ELF-1 (cell line): Measurements from ENCODE around the gene KANK3.
"Not testable (repeated sequence)": the region's sequence is repeated elsewhere in the genome, so short reads cannot be mapped to it uniquely, and the experiment has no call there.

Source experiments
- DNase-seq: peaks from one replicate; pipeline ENCODE4 v3.0.0-alpha.2; 2016; ENCODE audit warnings: low read depth, low spot score

KANK3 gene

GRCh38 chr19:8371011-8371804, 28.1 kb upstream of the KANK3 start:
- DNase-seq = no peak

GRCh38 chr19:8370176-8371010, 27.3 kb upstream of the KANK3 start:
- no peak for DNase-seq

DNA sequence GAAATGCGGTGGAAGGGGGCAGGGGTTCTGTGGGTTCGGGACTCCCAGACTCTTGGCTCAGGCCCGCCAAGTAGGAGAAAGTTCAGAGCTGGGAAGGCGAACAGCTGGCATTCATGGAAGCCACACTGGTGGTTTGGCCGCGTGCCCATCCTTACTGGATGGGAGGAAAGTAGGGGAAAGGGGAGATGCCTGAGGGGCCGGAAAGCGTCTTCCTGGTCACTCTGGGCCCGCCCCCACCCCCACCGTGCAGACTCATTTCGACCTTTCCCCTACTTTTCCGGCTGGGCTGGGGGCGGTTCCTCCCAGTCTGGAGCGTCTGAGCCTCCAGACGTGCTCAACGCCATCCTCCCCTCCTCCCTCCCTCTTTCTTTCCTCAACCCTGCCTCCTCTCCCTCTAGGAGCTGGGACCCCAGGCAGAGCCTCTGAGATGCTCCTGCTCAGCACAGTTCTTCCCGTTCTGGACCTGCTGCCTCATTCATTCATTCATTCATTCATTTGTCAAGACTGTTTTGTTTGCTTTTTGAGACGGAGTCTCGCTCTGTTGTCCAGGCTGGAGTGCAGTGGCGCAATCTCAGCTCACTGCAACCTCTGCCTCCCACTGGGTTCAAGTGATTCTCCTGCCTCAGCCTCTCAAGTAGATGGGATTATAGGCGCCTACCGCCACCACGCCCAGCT, 24.4 kb upstream of the KANK3 start:
- peak; percentile 98 for DNase-seq

- no peak for DNase-seq
These were observed 23.9 kb upstream of the KANK3 start for GRCh38 chr19:8366961-8367326.

DNA sequence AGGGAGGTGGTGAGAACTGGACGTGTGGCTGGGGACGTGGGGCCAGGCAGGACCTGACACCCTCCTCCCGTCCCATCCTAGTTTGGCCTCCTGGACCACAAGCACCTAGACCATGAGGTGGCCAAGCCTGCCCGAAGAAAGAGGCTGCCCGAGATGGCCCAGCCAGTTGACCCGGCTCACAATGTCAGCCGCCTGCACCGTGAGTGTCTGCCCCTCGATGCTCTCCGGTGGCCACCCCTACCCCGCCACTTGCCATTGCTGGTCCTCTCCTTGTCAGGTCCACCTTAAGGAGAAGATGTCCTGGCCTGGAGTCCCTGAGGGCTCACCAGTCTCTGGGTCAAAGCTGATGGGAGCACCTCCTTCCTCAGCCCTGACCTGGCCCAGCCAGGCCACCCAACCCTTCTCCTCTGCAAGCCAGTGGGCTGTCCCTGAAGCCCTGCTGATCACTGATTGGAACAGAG, 23.1 kb upstream of the KANK3 start:
- no peak for DNase-seq

GRCh38 chr19:8363803-8364771, 21.0 kb upstream of the KANK3 start, which contains the start of gene ANGPTL4:
Gene ANGPTL4, plus strand, starts transcription at chr19:8364155. Its CDS starts 167 bp downstream, at chr19:8364322.
- DNase-seq = peak; percentile 72

DNA sequence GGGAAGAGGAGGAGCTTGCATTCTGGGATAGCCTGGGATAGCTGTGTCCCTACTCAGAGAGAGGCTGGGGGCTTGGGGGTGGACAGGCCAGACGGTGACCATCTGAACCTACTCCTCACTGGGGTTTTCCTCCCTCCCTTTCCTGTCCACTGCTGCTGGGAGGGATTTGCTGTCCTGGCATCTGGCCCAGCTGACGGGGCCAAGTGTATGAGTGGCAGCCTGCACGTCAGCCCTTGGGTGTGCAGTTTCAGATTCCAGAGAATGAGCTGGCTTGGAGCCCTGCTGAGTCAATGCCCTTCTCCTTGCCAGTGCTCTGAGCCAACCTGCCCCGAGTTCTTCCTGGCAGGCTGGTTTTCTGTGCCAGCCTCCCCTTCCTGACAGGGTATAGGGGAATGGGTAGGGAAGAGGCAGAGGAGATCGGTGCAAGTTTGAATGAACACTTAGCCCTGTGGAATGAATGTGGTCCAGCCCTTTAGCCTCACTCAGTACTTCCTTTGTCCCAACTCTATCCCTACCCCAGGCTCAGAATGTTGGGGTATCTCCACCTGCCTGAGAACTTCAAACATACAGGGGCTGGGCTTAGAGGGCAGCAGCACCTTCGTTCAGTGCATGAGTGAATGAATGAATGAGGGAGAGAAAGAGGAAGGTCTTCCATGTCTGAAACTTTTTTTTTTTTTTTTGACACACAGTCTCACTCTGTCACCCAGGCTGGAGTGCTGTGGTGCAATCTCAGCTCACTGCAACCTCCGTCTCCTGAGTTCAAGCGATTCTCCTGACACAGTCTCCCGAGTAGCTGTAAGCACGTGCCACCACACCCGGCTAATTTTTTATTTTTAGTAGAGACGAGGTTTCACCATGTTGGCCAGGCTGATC, 19.1 kb upstream of the KANK3 start:
- no peak for DNase-seq

GRCh38 chr19:8360196-8360595, 17.1 kb upstream of the KANK3 start:
- DNase-seq = no peak

DNA sequence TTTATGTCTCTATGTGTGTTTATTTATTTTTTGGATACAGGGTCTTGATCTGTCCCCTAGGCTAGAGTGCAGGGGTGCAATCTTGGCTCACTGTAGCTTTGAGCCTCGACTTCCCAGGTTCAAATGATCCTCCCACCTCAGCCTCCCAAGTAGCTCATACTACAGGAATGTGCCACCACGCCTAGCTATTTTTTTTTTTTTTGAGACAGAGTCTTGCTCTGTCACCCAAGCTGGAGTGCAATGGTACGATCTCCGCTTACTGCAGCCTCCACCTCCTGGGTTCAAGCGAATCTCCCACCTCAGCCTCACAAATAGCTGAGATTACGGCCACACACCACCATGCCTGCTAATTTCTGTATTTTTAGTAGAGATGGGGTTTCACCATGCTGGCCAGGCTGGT, 15.9 kb upstream of the KANK3 start:
- no peak for DNase-seq

DNA sequence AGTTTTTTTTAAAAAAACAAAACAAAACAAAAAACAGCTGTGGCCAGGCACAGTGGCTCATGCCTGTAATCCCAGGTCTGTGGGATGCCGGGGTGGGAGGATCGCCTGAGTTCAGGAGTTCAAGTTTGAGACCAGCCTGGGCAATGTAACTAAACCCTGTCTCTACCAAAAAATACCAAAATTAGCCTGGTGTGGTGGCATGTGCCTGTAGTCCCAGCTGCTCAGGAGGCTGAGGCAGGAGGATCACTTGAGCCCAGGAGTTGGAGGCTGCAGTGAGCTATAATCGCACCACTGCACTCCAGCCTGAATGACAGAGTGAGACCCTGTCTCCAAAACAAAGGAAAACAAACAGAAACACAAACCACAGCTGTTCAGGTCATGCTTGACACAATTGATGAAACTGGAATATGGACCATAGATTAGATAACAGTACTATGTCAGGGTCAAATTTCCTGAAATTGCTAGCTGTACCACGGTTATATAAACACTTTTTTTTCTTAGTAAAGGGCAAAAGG, 14.0 kb upstream of the KANK3 start:
- no peak for DNase-seq

GRCh38 chr19:8355631-8356402, 12.8 kb upstream of the KANK3 start:
- DNase-seq = no peak

GRCh38 chr19:8352845-8353244, 9.8 kb upstream of the KANK3 start:
- peak; percentile 57 for DNase-seq

GRCh38 chr19:8352134-8352827, 9.2 kb upstream of the KANK3 start:
- no peak for DNase-seq

- not testable (repeated sequence) for DNase-seq
These were observed 6.7 kb upstream of the KANK3 start for GRCh38 chr19:8349629-8350372.

GRCh38 chr19:8343483-8343844, 402 bp upstream of the KANK3 start:
- DNase-seq = no peak

DNA sequence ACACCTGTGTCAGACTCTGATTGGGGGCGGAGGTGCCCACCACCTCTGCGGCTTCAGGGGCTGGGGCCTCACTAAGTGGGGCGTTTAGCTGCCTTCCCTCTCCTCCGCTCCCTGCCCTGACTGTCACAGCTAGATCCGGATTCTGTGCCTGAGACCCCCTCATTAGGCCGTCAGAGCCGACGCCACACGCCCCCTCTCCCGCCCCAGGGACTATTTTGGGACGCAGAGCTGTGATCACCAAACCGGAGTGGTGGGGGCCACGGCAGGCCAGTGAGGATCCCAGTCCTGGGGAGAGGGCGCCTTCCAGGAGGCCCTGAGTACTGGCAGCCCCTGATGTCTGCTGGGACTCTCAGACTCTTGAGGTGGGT, 762 bp downstream of the KANK3 start:
- no peak for DNase-seq

GRCh38 chr19:8341504-8341903, 1.6 kb downstream of the KANK3 start:
- not testable (repeated sequence) for DNase-seq
